BLaER1 treated with 17β-estradiol and CSF1 and Interleukin-3, amounts not matched to agents 10 nM and 100 nM (cell line): Measurements from ENCODE around the gene DDX56.

Experiments used
- H3K27ac ChIP-seq, 11 experiments: shearing (Covaris generic); formaldehyde crosslinking; 2 replicates each; pipeline ENCODE4 v1.8.1; 2022
- H3K27me3 ChIP-seq, 11 experiments: shearing (Covaris generic); formaldehyde crosslinking; 2 replicates each; pipeline ENCODE4 v1.8.1; 2022
- H3K36me3 ChIP-seq, 11 experiments: shearing (Covaris generic); formaldehyde crosslinking; 2 replicates each; pipeline ENCODE4 v1.8.1; 2022
- H3K4me1 ChIP-seq, 10 experiments: shearing (Covaris generic); formaldehyde crosslinking; 2 replicates each; pipeline ENCODE4 v1.8.1; 2022
- H3K4me2 ChIP-seq, 11 experiments: shearing (Covaris generic); formaldehyde crosslinking; 2 replicates each; pipeline ENCODE4 v1.8.1; 2022
- H3K4me3 ChIP-seq, 10 experiments: shearing (Covaris generic); formaldehyde crosslinking; 2 replicates each; pipeline ENCODE4 v1.8.1; 2022
- H3K9ac ChIP-seq, 11 experiments: shearing (Covaris generic); formaldehyde crosslinking; 2 replicates each; pipeline ENCODE4 v1.8.1; 2022
- H3K9me3 ChIP-seq, 11 experiments: shearing (Covaris generic); formaldehyde crosslinking; replicated peaks in 1 of 11; 2 replicates each; pipeline ENCODE4 v1.8.1; 2022
- H4K20me1 ChIP-seq, 11 experiments: shearing (Covaris generic); formaldehyde crosslinking; 2 replicates each; pipeline ENCODE4 v1.8.1; 2022
- Cebpa-rat ChIP-seq, 11 experiments: shearing (Covaris generic); IDR thresholded peaks; 2 replicates each; pipeline ENCODE4 v1.8.1; 2022

DDX56 gene

DNA sequence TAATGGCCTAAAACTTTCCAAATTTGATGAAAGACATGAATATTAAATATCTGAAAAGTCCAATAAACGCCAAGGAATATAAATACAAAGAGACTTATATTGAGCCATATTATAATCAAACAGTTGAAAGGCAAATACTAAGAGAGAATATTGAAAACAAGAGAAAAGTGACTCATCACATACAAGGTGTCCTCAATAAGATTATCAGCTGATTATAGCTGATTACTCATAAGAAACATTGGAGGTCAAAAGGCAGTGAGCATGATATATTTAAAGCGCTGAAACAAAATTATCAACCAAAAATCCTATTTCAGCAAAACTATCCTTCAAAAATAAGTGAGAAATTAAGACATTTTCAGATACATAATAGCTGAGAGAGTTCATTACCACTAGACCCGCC, 24.8 kb downstream of the DDX56 start:
- H3K9ac ChIP-seq, result no peak overlapping the region
- no peaks in the 10 kb centered on the region for H3K36me3 ChIP-seq
- H4K20me1 ChIP-seq, result no peaks in the 10 kb centered on the region
- no peak overlapping the region for H3K4me2 ChIP-seq
- H3K4me3 ChIP-seq, result no peak overlapping the region
- H3K4me1 ChIP-seq, result peaks cover 0 to 4% (median 0%) of the 10 kb centered on the region in 10 experiments; a peak in 3 of 20 replicates
- H3K27me3 ChIP-seq, result no peaks in the 10 kb centered on the region
- TF ChIP-seq Cebpa-rat (IDR thresholded peaks at IDR 0.05), result no peak
- H3K27ac ChIP-seq, result no peak overlapping the region
- no peaks in the 10 kb centered on the region for H3K9me3 ChIP-seq

DNA sequence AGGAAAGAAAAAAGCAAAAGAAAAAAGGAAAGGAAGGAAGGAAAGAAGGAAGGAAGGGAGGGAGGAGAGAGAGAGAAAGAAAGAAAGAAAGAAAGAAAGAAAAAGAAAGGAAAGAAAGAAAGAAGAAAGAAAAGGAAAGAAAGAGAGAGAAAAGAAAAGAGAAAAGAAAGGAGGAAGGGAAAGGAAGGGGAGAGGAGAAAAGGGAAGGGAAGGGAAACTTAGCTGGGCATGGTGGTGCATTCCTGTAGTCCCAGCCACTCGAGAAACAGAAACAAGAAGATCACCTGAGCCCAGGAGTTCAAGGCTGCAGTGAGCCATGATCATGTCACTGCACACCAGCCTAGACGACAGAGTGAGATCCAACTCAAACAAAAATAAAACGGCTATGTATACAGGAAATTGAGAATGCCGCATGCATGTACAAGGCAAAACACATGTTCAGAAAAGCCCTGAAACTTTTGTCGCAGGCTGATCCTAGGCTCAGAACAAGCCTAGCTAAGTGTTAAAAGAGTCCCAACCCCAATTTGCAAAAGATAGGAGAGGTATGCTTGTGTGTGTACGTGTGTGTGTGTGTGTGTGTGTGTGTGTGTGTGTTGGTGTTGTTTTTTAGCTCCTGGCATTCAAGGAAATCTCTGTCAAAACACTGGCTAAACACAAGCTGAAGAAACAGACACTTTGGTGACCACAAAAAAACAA, 26.0 kb downstream of the DDX56 start:
- H3K27me3 ChIP-seq, result no peaks in the 10 kb centered on the region
- H3K36me3 ChIP-seq, result no peaks in the 10 kb centered on the region
- no peak overlapping the region for H3K27ac ChIP-seq
- H3K9me3 ChIP-seq, result no peaks in the 10 kb centered on the region
- H4K20me1 ChIP-seq, result no peaks in the 10 kb centered on the region
- no peak for TF ChIP-seq Cebpa-rat (IDR thresholded peaks at IDR 0.05)
- H3K4me1 ChIP-seq, result peaks cover 0 to 15% (median 2%) of the 10 kb centered on the region in 10 experiments; a peak in 6 of 20 replicates
- no peak overlapping the region for H3K9ac ChIP-seq
- H3K4me2 ChIP-seq, result no peak overlapping the region
- no peak overlapping the region for H3K4me3 ChIP-seq

DNA sequence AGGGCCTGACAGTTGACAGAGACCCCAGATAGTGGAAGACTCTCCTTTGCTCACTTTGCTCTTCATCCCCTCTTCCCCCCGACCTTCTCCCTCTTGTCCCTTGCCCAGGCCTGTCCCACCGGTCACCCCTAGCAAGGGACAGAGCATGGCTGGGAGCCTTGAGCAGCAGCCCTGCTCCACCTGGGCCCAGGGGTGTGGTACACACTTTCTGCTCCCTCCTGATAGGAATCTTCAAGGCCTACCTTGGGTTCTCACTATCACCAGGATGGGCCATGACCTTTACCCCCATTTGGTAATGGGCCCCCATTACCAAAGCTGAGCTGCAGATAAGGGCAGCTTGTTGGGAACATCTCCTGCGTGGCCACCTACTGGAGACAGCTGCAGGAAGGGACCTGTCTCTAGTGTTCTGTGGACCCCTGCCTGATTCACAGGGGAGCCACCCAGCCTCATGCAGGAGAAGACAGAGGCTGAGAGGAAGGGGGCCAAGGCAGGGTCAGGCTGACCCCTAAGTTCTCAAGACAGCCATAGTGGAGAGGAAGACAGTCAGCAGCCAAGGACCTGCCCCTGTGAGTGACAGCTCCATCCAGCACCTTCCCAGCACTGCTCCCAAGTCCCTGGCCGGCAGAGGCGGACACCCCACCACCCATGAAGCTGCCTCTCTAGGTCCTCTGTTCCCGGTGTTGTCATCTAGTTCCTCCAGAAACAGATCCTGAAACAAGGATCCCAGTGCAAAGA, 31.7 kb downstream of the DDX56 start:
- no peak for TF ChIP-seq Cebpa-rat (IDR thresholded peaks at IDR 0.05)
- no peaks in the 10 kb centered on the region for H3K36me3 ChIP-seq
- no peaks in the 10 kb centered on the region for H3K9me3 ChIP-seq
- H3K4me2 ChIP-seq, result peak overlapping the region in 1 of 11 experiments; percentile 69; a peak in 1 of 22 replicates
- no peaks in the 10 kb centered on the region for H4K20me1 ChIP-seq
- H3K9ac ChIP-seq, result no peak overlapping the region
- H3K27ac ChIP-seq, result no peak overlapping the region
- H3K4me3 ChIP-seq, result no peak overlapping the region
- H3K4me1 ChIP-seq, result peaks cover 0 to 20% (median 0%) of the 10 kb centered on the region in 10 experiments; a peak in 6 of 20 replicates
- H3K27me3 ChIP-seq, result no peaks in the 10 kb centered on the region

DNA sequence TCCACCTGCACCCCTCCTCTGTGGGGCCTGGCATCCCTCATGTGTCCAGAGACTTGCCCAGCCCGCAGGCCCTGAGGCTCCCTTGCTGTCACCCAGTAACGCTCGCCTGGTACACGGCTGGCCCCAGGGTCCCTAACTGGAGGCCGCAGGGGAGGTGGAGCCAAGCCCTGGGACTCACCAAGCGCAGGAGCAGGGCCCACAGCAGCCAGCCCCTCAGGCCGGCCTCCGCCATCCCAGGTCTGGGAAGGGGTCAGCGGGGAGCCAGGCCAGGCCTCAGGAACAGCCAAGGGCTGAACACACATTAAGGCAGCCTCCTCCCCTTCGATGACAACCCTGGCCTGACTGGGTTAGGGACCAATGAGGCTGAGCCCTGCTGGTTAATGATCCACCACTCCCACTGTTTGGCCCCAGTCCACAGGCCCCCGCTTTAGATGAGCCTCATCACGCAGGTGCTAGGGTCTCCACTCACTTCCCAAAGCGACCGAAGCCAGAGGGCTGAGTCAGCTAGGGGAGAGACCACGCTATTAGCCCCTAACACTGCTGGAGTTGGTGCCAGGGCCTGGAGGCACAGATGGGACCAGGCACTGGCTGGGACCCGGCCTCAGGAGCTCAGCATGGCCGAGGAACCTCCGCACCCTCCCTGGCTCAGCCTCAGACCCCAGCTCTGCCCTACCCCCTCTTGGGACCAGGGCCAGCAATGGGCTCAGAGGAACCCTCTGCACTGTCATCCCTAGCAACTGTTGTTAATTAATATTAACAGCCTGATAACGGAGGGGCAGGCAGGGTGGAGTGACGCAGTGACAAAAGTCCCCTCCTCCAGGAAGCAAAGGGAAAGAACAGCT, 32.5 kb downstream of the DDX56 start, which contains the start of gene NPC1L1:
Gene NPC1L1 (minus strand): TSS at position 303 of the 842 bp plus-strand sequence. CDS start 71 bp downstream, at position 232.
- Histone ChIP-seq H3K4me2 (no peak within 1 kb of the TSS), H3K9ac (0 out of 22 replicates have a peak within 1 kb of the TSS, but pooled peaks of 1 of the 11 experiments have one; percentile 15), H3K27me3 (no peaks in the 10 kb centered on the region), H3K9me3 (no peaks in the 10 kb centered on the region), H3K36me3 (no peaks in the 10 kb centered on the region), H4K20me1 (no peaks in the 10 kb centered on the region), H3K4me3 (no peak within 1 kb of the TSS), H3K4me1 (peaks cover 0 to 20% (median 0%) of the 10 kb centered on the region in 10 experiments; a peak in 6 of 20 replicates), H3K27ac (no peak within 1 kb of the TSS)
- TF ChIP-seq Cebpa-rat (IDR thresholded peaks at IDR 0.05), result no peak

DNA sequence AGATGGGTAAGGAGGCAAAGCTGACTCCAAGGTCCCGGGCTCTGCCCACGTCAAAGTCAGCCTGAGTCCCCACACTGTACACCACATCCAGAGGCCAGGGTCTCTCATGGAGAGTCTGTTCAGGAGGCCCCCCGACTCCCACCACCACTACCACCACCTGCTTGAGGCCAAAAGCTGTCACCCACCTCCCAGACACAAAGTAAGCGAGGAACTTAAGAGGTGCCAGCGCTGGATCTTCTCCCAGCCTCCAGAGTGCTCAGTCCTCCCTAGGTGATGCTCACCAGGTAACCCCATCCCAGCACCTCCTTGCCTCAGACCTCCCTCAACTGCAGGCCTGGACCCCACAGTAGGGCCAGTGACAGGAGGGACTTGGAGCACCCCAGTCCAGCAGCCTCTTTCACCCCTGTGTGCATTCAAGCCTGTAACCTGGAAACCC, 33.1 kb downstream of the DDX56 start:
- Histone ChIP-seq H3K27ac (no peak overlapping the region), H3K4me3 (no peak overlapping the region), H3K4me2 (no peak overlapping the region), H3K36me3 (no peaks in the 10 kb centered on the region), H3K27me3 (no peaks in the 10 kb centered on the region), H3K4me1 (peaks cover 0 to 20% (median 0%) of the 10 kb centered on the region in 10 experiments; a peak in 6 of 20 replicates), H3K9me3 (no peaks in the 10 kb centered on the region), H4K20me1 (no peaks in the 10 kb centered on the region), H3K9ac (no peak overlapping the region)
- no peak for TF ChIP-seq Cebpa-rat (IDR thresholded peaks at IDR 0.05)

DNA sequence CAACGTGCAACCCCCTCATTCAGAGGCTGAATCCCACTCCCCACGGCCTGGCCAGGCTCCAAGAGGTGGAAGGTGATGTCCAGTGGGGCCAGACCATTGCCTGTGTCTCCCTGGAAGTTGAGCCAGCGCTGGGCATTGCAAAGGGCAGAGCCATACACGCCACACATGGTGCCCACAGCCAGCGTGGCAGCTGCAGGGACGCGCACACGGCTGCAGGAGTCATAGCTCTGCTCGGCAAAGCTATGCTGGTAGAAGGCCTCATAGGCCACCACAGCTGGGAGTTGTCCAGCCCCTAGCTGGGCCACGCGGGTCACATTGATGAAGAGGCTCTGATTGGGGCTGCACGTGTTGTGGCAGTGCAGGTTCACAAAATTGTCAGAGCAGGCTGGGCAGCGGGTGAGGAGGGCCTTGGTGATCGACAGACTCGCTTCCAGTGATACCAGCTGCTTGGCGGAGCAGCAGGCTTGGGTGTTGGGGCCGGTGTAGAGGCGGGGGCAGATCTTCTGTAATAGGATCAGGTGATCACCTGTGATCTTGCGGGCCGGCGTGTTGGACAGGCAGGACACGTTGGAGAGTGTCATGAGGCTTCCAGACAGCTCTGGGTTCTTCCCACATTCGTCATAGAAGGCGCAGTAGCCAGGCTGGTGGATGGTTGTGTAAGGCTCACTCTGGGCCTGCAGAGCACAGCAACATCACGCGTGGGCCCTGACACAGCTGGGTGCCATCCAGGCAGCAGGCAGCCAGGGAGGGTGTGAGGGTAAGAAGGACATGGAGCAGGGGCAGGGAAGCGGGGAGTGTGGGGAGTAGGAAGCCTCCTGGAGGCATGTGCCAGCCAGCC, 33.8 kb downstream of the DDX56 start:
- no peaks in the 10 kb centered on the region for H4K20me1 ChIP-seq
- H3K4me3 ChIP-seq, result no peak overlapping the region
- H3K4me2 ChIP-seq, result no peak overlapping the region
- H3K36me3 ChIP-seq, result no peaks in the 10 kb centered on the region
- H3K27ac ChIP-seq, result no peak overlapping the region
- peaks cover 0 to 20% (median 0%) of the 10 kb centered on the region in 10 experiments; a peak in 7 of 20 replicates for H3K4me1 ChIP-seq
- H3K27me3 ChIP-seq, result no peaks in the 10 kb centered on the region
- no peak overlapping the region for H3K9ac ChIP-seq
- H3K9me3 ChIP-seq, result no peaks in the 10 kb centered on the region
- TF ChIP-seq Cebpa-rat (IDR thresholded peaks at IDR 0.05), result no peak

DNA sequence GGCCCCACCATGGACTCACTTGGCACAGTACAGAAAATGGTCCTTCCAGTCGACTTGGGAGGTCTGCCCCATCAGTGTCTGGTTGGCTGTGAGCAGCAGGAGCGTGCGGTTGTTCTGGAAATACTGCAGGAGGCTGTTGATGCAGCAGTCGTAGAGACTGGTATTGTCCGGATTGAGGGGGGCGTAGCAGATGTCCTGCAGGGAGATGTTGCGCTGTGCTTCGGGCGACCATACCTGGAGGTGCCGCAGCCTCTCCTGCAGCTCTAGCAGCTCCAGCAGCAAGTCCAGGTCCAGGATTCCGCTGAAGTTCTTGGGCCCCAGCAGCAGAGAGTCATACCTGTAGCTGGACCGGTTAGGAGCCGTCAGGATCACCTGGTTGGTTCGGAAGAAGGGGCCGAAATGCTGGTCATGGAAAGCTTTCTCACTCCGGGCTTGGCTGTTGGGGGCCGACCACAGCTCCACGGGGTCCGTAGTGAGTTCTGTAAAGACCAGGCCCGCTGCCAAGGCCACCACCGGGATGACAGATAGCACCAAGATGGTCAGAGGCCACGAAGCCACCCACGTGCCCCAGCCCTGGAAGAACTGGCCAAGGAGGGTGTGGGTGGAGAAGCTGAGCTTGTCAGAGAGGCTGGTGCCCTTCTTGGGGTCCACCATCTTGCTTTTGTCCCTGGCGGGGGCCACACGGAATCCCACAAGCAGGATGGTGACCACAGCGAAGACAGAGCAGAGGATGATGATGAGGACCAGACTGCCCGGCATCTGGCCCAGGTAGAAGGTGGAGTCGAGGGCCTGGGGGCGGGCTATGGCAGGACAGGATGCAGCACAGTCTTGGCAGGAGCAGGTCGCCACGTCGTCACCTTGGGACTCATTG, 34.7 kb downstream of the DDX56 start:
- no peak overlapping the region for H3K4me2 ChIP-seq
- H3K9ac ChIP-seq, result no peak overlapping the region
- no peaks in the 10 kb centered on the region for H3K36me3 ChIP-seq
- H3K9me3 ChIP-seq, result no peaks in the 10 kb centered on the region
- H3K4me1 ChIP-seq, result peaks cover 0 to 18% (median 0%) of the 10 kb centered on the region in 10 experiments; a peak in 8 of 20 replicates
- no peak overlapping the region for H3K4me3 ChIP-seq
- H3K27me3 ChIP-seq, result no peaks in the 10 kb centered on the region
- no peak overlapping the region for H3K27ac ChIP-seq
- no peak for TF ChIP-seq Cebpa-rat (IDR thresholded peaks at IDR 0.05)
- H4K20me1 ChIP-seq, result no peaks in the 10 kb centered on the region
